Activated T-cell treated with anti-CD3 and anti-CD28 coated beads for 24 hours (primary cell): ENCODE results near the gene TRMT10A.
"Not testable (repeated sequence)": the region's sequence is repeated elsewhere in the genome, so short reads cannot be mapped to it uniquely, and the experiment has no call there.

Source experiments
- DNase-seq: peaks from one replicate; pipeline ENCODE4 v3.0.0-alpha.2; 2020; ENCODE audit warnings: low read depth

Gene TRMT10A

DNA sequence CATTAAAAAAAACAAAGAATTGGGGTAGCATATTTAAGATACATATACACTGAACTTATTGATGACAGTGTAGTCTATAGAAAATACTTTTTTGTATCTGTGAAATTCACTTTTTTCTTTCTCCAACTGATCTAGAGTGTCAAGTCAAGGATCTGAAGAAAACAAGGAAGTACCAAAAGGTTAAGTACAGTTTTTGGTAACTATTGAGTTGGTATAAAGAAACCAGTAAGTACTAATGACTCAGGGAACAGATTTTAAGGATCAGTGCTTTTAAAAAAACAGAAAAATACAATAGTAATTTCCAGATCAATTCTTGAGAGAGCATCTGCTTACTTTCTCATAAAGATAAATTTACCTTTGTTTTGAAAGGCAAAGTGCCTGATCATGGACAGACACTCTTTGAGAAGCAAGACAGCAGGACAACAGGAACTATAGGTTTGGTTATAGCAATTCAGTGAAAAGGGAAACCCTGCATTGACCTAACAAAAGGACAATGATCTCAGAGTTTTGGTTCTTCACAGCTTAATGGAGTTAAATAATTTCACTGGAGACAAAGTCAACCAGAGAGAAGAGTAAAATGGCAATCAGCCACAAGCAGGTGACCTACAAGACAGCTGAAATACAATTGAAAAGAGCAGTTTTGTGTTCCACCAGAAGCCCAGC, 23.4 kb downstream of the TRMT10A start:
- no peak for DNase-seq

DNA sequence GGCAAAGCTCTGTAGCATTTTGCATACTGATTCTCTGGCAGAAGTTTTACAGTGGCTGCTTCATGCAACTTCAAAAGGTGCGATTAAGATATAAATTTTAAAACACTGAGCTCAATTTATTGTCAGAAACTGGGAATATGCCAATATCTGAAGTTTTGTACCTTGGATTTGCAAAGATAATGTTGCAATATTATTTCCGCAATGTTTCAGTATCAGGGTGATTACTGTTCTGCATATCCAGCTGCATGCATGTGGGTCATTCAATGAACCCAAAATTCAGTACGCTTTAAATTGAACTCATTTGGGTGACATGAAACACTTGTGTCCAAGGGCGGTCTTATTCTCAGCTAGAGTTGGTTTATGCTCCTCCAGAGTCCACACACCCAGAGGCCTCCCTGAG, 26.2 kb downstream of the TRMT10A start:
- DNase-seq = no peak

- no peak for DNase-seq
These were observed 27.0 kb downstream of the TRMT10A start for GRCh38 chr4:99536848-99537247.

DNA sequence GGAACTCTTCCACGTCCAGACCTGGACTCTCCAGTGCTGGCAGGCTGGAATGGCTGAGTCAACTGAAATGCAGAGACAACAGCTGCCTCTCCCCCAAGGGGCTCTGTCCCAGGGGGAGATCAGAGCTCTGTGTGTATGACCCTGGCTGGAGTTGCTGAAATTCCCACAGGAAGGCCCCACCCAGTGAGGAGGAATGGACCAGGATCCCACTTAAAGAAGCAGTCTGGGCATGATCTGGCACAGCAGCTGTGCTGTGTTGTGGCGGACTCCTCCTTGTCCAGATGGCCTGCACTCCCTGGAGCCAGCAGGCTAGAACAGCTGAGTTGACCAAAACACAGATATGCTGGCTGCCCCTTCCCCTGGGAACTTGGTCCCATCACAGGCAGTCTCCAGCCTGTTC, 27.6 kb downstream of the TRMT10A start:
- DNase-seq = no peak

GRCh38 chr4:99534699-99535098, 29.1 kb downstream of the TRMT10A start:
- not testable (repeated sequence) for DNase-seq

DNA sequence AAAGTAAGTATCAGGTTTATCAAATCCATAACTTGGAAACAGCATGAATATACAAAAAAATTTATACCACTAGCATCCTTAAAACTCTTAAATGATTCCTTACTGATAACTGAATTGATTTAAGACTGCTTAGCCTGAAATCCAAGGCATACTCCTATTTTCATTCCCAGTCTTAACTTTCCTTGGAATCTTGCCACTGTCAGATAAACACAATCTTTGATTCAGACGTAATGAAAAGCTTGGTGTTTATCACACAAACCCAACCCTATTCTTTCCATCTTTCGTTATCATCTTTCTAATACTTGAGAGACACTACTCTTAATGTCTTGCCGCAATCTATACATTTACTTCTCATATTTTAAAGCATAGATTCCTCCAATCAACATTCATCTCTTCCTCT, 33.9 kb downstream of the TRMT10A start:
- no peak for DNase-seq

DNA sequence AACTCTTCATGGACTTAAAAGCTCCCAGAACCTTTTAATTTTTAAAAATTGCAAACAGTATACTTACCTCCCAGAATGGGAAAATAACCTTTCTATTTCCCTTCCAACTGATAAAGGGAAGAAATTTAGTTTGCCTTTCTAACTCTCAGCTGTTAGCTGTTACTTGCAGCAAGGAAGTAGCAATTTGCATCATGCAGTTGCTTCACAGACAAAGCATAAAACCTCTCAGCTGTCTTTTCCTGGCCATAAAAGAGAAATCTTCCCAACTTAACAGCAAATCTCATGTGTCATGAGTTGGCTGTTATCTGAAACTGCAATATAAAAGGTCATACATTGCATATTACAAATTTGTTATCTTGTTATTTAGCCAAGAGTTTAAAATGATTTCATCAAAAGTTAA, 34.6 kb downstream of the TRMT10A start:
- DNase-seq = no peak

- no peak for DNase-seq
These were observed 45.1 kb downstream of the TRMT10A start for GRCh38 chr4:99518601-99519295.

DNA sequence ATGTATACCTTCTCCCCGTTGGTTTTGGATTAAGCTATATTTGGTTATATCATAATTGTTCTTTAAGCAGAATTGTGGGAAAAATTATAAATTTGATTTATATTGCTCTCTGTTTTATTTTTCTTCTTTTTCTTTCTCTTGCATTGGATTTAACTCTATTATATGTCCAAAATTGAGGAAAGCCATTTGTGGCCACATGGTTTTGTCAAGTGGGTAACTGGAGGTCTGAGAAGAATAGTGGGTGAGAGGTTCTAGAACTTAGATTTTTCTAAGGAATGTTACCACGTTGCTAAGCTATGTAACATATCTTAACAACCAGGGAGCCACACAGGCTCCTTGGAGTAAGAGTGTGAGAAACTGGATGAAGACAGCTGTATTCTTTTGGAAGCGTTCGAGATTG, 53.1 kb downstream of the TRMT10A start, which contains the start of gene C4orf17:
C4orf17 (plus strand) TSS at position 301 of the 400 bp plus-strand sequence. CDS start 2,061 bp downstream, outside the sequence.
- no peak for DNase-seq

- DNase-seq = peak; percentile 14
These were observed 56.1 kb downstream of the TRMT10A start for GRCh38 chr4:99507762-99508161.

DNA sequence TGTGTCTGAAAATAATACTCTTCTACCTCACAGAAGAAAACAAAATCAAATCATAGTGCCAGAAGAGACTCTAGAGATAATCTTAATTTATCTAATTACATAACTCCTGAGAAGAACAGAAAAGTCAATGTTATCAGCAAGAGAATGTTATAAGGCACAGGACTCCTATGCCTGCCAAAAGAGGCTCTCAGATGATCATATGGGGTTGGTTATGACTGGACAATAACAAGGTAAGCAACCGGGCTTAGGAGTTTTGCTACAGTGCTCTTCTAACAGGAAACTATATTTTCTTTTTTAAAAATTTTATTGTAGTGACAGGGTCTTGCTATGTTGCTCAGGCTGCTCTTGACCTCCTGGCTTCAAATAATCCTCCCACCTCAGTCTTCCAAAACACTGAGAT, 56.5 kb downstream of the TRMT10A start:
- DNase-seq = no peak

DNA sequence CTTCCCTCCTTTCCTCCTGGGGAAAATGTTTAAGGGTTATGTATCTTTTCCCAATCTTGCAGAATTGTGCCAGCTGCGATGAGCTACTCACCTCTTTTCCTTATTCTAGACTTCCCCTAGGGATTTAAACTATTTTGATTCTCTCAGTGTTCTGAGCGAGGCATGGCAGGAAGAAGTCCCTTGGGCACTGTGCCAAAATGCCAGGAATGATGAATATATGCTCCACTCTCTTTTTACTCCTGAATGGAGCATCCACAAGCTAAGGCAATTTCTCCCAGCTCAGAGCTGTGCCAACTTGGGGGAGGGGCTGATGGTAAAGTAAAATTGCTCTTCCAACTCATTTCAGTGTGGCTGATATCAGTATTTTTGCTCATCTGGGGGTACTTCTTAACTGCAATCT, 57.1 kb downstream of the TRMT10A start:
- no peak for DNase-seq

- DNase-seq = no peak
These were observed 58.9 kb downstream of the TRMT10A start for GRCh38 chr4:99504804-99505502.
